Measurements from ENCODE around the gene BAZ2B.
A peak's percentile ranks its signal among the peaks of the same experiment; 100 is the strongest.
"Not testable (repeated sequence)": the region's sequence is repeated elsewhere in the genome, so short reads cannot be mapped to it uniquely, and the experiment has no call there.

The BAZ2B gene, protein sequence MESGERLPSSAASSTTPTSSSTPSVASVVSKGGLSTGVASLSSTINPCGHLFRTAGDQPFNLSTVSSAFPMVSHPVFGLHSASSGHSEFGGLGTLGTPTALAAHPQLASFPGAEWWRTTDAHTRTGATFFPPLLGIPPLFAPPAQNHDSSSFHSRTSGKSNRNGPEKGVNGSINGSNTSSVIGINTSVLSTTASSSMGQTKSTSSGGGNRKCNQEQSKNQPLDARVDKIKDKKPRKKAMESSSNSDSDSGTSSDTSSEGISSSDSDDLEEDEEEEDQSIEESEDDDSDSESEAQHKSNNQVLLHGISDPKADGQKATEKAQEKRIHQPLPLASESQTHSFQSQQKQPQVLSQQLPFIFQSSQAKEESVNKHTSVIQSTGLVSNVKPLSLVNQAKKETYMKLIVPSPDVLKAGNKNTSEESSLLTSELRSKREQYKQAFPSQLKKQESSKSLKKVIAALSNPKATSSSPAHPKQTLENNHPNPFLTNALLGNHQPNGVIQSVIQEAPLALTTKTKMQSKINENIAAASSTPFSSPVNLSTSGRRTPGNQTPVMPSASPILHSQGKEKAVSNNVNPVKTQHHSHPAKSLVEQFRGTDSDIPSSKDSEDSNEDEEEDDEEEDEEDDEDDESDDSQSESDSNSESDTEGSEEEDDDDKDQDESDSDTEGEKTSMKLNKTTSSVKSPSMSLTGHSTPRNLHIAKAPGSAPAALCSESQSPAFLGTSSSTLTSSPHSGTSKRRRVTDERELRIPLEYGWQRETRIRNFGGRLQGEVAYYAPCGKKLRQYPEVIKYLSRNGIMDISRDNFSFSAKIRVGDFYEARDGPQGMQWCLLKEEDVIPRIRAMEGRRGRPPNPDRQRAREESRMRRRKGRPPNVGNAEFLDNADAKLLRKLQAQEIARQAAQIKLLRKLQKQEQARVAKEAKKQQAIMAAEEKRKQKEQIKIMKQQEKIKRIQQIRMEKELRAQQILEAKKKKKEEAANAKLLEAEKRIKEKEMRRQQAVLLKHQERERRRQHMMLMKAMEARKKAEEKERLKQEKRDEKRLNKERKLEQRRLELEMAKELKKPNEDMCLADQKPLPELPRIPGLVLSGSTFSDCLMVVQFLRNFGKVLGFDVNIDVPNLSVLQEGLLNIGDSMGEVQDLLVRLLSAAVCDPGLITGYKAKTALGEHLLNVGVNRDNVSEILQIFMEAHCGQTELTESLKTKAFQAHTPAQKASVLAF (N-terminal part only)

GRCh38 chr2:159616286-159616701, at the start of gene BAZ2B:
BAZ2B (minus strand) TSS chr2:159616548; CDS start chr2:159478719, 137,829 bp downstream.
- DNase-seq: peak in 1 of 2 donors; percentile 7

- no peak for DNase-seq
These were observed 44.9 kb upstream of the BAZ2B start for GRCh38 chr2:159661286-159661685.

DNA sequence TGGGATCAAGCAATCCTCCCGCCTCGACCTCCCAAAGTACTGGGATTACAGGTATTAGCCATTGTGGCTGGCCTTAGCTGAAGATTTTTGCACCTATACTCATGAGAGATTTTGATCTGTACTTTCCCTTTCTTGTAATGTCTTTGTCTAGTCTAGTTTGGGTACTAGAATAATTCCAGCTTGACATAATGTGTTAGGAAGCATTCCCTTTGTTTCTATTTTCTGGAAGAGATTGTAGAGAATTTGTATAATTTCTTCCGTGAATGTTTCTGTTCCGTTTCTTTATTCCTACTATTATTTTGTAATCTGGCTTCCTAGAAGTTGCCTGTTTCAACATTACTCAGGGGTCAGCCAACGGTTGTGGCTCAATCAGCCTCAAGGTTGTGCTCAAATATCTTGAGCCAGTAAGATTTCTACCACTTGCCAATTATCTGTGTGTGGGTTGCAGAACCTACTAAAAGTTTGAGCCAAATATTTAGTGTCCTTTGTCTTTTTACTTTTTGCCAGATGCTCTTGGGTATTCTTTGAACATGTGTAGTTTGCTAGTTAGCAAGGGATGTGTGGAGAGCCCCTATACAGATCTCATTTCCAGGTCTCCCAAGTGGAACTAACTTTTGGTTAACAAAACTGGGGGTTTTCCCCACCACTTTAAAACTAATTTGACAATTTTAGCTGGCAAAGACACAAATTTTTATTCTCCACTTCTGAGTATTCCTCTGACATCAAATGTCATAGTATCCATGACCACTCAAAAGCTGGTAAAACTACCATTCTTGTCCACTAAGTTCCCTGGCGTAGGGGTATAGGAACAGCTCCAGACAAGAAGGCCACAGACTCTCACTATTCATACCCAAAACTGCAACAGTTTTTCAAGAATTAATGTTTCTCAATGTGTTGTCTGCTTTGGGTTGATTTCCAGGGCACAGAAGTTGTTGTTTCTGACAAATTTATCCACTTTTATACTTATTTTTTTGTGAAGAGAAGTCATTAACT, 42.8 kb upstream of the BAZ2B start:
- DNase-seq: no peak

DNA sequence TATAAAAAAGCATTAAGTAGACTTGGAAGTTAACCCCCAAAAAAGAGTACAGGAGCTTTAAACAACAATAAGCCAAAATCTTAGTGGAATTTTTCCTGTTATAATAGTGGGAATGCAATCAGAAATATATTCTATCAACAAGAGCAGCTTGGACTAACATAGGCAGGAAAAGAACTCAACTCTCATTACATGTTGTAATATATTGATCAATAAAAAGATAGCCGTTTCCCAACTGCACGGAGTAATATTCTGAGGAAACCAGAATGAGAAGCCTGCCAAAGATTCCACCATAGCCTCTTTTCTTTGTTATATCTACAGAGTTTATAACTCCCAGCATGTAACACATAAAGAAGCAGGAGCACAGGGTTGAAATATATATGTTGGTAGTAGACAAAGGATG, 37.6 kb upstream of the BAZ2B start:
- DNase-seq: no peak

DNA sequence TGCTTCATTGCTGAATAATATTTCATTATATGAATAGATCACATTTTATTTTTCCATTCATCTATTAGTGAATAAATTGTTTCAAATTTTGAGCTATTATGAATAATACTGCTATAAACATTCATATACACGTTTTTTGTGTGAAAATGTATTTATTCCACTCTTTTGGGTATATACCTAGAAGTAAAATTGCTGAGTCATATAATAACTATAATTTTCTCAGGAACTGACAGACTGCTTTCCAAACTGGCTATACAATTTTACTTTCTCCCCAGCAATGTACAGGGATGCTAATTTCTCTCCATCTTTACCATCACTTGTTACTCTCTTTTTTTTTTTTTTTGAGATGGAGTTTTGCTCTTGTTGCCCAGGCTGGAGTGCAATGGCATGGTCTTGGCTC, 35.5 kb upstream of the BAZ2B start:
- DNase-seq: no peak

- DNase-seq: no peak
These were observed 34.2 kb upstream of the BAZ2B start for GRCh38 chr2:159650574-159650973.

- no peak for DNase-seq
These were observed 32.3 kb upstream of the BAZ2B start for GRCh38 chr2:159648643-159649042.

GRCh38 chr2:159647667-159648066, 31.3 kb upstream of the BAZ2B start:
- DNase-seq: no peak

DNA sequence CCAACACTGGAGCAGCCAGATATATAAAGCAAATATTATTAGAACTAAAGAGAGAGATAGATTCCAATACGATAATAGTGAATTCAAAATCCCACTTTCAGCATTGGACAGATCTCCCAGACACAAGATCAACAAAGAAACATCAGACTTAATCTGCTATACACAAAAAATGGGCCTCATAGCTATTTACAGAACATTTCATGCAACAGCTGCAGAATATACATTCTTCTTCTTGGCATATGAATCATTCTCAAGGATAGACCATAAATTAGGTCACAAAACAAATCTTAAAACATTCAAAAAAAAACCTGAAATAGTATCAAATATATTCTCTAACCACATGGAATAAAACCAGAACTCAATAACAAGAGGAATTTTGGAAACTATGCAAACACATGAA, 23.8 kb upstream of the BAZ2B start:
- no peak for DNase-seq

DNA sequence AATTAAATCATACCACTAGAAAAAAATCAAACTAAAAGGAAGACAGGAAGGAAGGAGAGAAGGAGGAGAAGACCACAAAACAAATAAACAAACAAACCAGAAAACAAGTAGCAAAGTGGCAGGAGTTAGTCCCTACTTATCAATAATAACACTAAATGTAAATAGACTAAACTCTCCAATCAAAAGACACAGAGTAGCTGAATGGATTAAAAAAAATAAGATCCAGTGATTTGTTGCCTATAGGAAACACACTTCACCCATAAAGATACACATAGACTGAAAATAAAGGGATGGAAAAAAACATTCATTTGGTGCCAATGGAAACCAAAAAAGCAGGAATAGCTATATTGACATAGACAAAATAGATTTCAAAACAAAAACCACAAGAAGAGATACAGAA, 23.4 kb upstream of the BAZ2B start:
- DNase-seq: no peak

DNA sequence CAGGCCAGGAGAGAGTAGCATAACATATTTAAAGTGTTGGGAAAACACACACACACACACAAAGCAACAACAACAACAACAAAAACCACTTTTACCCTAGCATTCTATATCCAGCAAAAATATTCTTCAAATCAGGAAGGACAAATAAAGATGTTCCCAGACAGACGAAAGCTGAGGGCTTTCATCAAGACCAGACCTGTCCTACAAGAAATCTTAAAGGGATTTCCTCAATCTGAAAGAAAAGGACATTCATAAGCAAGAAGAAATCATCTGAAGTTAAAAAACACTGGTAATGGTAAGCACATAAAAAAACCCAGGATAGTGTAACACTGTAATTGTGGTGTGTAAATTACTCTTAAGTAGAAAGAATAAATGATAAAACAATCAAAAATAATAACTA, 22.7 kb upstream of the BAZ2B start:
- DNase-seq: no peak

DNA sequence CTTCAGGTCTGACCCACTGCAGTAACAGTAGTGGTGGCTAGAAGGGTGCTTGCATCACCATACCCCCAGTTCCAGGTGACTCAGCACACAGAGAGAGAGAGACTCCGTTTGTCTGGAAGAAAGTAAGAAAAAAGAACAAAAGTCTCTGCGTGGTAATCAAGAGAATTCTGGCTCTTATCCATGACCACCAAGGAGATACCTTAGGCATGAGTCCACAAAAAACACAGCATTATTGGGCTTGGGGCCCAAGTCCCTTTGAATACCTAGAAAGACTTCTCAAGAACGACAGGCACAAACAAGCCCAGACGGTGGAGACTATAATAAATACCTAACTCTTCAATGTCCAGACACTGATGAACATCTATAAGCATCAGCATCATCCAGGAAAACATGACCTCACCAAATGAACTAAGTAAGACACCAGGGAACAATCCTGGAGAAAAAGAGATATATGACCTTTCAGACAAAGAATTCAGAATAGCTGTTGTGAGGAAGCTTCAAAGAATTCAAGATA, 21.7 kb upstream of the BAZ2B start:
- no peak for DNase-seq

DNA sequence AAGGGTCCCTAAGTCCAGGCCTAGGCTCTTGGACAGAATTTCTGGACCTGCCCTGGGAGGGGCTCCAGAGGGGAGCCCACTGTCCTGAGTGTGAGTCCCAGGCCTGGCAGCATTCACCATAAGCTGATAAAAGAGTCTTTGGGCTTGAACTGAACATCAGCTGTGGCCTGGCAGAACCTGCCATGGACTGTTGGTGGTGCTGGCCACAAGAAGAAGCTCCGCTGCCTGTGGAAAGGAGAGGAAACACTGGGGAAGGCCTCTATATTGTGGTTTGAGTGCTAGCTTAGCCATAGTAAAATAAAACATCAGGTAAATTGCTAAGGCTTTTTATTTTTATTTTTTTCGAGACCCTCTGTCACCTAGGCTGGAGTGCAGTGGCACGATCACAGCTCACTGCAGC, 20.9 kb upstream of the BAZ2B start:
- DNase-seq: no peak

GRCh38 chr2:159635006-159635789, 18.9 kb upstream of the BAZ2B start:
- DNase-seq: no peak

GRCh38 chr2:159633219-159633618, 16.9 kb upstream of the BAZ2B start:
- DNase-seq: no peak

DNA sequence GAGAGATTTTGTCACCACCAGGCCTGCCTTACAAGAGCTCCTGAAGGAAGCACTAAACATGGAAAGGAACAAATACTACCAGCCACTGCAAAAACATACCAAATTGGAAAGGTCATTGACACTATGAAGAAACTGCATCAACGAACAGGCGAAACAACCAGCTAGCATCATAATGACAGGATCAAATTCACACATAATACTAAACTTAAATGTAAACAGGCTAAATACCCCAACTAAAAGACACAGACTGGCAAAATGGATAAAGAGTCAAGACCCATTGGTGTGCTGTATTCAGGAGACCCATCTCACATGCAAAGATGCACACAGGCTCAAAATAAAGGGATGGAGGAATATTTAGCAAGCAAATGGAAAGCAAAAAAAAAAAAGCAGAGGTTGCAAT, 9.3 kb upstream of the BAZ2B start:
- DNase-seq: not testable (repeated sequence)

- no peak for DNase-seq
These were observed 7.1 kb upstream of the BAZ2B start for GRCh38 chr2:159623436-159623835.

- DNase-seq: no peak
These were observed 6.6 kb upstream of the BAZ2B start for GRCh38 chr2:159622966-159623365.

GRCh38 chr2:159620796-159621195, 4.4 kb upstream of the BAZ2B start:
- DNase-seq: no peak

- DNase-seq: no peak
These were observed 1.3 kb upstream of the BAZ2B start for GRCh38 chr2:159617646-159618045.

- no peak for DNase-seq
These were observed 752 bp upstream of the BAZ2B start for GRCh38 chr2:159617100-159617499.
